HG03342 (cell line): ENCODE data around the gene PLCL1.

ENCODE experiments used
- ATAC-seq: cut with Tn5 transposase; IDR thresholded peaks from one replicate; pipeline ENCODE4 v1.9.1; 2021; ENCODE audit warnings: mild to moderate bottlenecking, moderate library complexity; ENCODE audit not compliant: unreplicated experiment

The PLCL1 gene

DNA sequence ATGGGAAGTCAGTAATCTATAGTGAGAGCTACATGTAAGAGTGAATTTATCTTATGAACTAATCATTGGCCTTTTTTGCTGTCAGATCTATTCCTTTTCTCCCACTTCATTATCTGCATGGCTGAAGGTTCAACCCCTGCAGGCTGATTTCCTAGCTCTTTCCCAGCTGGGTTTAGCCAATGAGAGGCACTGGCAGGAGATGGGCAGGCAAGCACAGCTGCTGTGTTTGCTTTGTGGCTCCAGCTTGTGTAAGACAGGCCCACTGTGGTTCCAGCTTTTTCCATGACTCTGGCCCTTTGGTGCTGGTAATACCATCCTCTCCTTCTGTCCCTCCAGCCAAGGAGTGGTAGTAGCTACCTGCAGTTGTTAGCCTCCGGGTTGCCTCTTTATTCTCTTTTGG is 248.8 kb downstream of the PLCL1 start:
- no peak for ATAC-seq

- ATAC-seq: no peak
These were observed 249.4 kb downstream of the PLCL1 start for GRCh38 chr2:198053776-198054175.

DNA sequence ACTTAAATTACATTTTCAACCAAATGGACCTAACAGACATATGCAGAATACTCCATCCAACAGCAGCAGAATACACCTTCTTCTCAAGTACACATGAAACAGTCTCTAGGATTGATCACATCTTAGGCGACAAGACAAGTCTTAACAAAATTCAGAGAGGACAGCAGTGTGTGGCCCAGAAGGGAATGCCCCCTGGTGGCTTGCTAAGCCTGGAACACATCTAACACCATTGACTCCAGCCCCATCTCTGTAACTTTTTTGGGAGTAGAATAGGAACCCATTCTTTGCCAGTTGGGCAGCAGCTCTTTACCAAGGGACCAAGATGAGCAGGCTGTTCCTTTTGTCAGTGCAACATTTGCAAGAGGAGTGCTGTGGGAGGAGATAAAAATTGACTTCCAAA is 249.9 kb downstream of the PLCL1 start:
- ATAC-seq: peak; percentile 72

DNA sequence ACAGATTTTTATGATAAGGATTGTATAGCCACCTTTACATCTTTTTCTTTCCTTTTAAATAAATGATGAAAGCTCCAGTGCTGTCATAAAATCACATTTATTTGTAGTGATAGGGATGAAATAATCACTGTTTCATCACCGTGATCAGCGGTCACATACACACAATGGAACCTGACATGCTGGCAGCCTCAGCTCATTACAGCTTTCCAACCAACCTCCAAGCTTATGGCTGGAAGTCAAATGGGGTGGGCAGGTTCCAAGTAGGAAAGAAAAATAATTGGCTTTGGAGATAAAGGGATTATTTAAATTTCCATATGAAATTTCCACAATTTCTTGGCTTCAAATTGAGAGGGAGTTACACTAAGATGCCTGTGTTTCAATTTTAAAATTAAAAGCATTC is 251.3 kb downstream of the PLCL1 start:
- ATAC-seq: no peak

DNA sequence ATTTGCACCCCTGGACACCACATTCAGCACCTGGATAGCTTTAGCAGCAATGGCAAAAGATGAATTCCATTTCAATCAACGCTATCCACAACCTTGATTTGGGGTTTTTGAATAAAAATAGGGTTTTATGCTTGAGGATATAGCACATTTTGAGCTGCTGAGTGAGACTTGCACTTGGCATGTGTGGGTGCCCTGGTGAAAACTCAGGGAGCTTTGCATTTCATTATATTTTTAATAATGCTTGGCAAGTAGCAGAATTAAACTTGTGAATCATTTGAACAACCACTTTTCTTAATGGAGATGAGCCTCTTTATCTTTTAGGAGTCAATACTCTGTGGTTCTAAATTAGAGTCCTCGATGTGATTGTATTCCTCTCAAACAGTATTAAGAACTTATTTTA is 252.4 kb downstream of the PLCL1 start:
- no peak for ATAC-seq

DNA sequence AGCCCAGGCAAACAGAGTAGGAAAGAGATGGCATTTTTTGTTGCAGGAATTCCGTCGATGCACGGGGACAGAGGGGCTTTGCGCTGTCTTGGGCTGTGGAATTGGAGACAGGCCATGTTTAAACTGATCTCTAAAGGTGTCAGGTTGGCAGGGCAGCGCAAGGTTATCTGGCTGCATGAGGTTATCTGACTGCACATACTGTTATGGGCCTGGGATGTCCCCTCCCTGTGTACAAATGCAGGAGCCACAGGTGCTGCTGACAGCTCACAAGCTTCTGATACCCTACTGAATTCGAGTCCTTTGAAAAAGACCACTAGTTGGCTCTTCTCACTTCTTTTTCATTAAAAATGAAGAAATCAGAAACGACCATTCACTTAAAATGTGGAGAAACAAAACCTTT is 255.4 kb downstream of the PLCL1 start:
- ATAC-seq: no peak

- no peak for ATAC-seq
These were observed 255.9 kb downstream of the PLCL1 start for GRCh38 chr2:198060277-198060676.

DNA sequence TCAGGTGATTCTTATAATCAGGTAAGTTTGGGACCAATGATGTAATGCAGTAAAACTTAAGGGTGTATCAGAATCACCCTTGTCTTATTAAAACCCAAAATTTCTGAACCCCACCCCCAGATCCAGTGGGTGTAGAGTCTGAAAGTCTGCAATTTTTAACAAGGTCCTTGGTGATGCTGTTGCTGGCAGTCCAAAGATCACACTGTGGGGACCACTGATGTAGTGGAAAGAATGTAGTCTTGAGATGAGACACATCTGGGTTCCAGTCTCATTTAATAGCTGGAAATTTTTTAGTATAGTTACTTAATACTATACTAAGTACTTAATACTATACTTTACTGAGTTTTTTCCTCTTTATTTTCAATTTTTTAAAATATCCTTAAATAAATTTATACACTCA is 258.4 kb downstream of the PLCL1 start:
- no peak for ATAC-seq

- no peak for ATAC-seq
These were observed 258.8 kb downstream of the PLCL1 start for GRCh38 chr2:198063242-198063641.

DNA sequence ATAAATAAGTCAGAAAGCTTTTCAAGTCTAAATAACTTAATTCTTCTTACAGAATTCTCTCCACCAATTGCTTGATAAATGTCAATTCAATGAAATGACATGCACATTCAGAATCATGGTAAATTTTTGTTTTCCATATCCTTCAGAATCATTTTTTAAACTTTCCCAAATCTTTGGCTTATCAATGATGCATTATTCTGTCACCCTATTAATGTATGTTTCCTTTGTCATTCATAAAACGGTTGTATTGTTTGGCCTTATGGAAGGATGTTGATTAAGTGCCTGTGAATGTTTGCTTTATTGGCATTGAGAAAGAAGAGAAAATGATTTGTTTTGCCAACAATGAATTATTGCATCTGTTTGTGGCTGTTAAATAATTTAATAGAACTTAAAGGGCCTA is 260.9 kb downstream of the PLCL1 start:
- ATAC-seq: no peak

DNA sequence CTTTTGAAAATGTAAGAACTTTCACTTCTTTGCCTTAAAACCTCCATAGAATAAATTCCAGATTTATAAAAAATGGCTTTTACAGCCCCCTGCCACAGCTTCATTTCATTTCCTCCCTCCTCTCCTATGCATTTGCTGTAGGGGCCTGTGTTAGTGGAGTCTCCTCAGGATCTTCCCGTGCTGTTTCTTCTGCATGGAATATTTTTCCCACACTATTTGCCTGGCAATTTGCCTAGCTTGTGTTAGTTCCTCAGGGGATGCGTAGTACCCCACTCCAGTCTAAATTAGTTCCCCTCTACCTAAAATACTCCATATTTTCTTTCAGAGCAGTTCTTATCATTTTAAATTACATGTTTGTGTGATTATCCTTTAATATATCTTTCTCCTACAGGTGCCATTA is 262.2 kb downstream of the PLCL1 start:
- no peak for ATAC-seq

- ATAC-seq: no peak
These were observed 268.3 kb downstream of the PLCL1 start for GRCh38 chr2:198072655-198073054.

DNA sequence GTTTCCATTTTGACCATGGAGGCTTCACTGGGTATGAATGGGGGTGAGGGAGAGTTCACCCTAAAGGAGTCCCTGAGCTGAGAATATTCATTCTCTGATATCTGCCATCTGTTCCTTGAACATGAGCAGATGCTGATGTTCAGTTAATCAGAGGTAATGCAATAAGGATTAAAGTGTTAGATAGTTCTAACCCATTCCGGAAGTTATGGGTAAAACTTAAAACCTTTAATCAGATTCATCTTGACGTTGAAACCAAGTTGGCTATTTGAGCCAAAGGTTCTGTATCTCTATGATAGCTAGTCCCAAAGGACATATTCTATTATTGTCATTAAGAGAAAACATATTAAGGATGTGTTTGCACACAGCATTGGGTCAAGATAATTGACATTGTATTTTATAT is 268.9 kb downstream of the PLCL1 start:
- no peak for ATAC-seq

GRCh38 chr2:198077477-198077876 is 273.1 kb downstream of the PLCL1 start:
- no peak for ATAC-seq

- no peak for ATAC-seq
These were observed 276.7 kb downstream of the PLCL1 start for GRCh38 chr2:198080879-198081765.

DNA sequence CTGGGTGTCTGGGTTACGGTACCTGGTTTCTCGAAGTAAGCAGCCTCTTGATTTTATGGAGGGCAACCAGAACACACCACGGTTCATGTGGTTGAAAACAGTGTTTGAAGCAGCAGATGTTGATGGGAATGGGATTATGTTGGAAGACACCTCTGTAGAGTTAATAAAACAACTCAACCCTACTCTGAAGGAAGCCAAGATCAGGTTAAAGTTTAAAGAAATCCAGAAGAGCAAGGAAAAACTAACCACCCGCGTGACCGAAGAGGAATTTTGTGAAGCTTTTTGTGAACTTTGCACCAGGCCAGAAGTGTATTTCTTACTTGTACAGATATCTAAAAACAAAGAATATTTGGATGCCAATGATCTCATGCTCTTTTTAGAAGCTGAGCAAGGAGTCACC is 279.8 kb downstream of the PLCL1 start:
- no peak for ATAC-seq

GRCh38 chr2:198096002-198096401 is 291.6 kb downstream of the PLCL1 start:
- ATAC-seq: no peak

- no peak for ATAC-seq
These were observed 292.6 kb downstream of the PLCL1 start for GRCh38 chr2:198096965-198097364.

- peak; percentile 79 for ATAC-seq
These were observed 293.2 kb downstream of the PLCL1 start for GRCh38 chr2:198097630-198098029.

DNA sequence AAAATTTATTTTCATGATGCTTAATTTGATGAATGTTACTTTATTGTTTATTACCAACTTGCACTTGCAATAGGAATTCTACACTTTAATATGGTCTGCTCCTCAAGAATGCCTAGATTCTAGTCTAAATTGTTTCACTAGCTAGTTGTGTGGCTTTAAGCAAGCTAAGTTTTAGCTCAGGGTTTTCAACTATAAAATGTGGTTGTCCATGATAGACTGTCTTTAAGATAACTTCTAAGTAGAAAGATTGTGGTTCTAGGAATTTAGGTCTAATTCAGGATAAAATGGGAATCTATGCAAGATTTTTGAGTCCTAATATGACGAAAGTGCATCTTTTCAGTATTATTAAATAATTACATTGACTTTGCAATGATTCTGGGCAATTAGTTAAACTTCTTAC is 294.0 kb downstream of the PLCL1 start:
- ATAC-seq: no peak

GRCh38 chr2:198098918-198099317 is 294.5 kb downstream of the PLCL1 start:
- ATAC-seq: no peak

DNA sequence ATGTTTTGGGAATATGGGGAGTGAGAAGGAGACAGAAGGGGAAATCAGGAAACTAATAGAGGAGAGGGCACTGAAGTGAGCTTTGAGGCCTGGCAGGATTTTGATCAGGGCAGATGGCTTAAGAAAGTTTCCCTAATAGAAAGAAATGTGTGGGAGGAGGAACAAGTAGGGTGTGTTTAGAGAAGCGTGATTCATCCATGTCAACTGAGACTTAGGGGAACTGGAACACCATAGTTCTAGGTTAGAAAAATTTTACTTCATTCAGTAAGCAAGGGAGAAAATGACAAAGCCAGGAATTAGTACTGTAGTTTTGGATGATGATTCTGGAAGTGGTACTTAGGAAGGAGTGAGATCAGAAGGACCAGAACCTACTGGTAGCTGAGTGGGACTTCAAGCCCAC is 296.0 kb downstream of the PLCL1 start:
- ATAC-seq: no peak

DNA sequence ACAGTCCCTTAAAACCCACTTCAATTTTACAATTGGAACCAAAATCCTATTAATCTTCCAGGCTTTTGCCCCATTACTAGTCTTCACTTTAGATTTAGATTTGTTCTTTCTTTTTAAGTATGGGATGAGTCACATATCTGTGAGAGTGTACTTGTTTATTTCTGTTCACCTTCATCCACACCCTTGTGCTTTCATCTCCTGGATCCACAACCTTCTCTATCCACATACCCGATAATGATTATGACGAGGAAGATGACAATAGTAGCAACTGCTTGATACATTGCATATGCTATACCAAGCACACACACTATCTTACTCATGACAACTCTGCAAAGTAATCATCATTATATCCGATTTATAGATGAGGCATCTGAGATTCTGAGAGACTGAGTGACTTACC is 297.3 kb downstream of the PLCL1 start:
- no peak for ATAC-seq
